ENCODE measurements around the gene IRX6.

The IRX6 gene

DNA sequence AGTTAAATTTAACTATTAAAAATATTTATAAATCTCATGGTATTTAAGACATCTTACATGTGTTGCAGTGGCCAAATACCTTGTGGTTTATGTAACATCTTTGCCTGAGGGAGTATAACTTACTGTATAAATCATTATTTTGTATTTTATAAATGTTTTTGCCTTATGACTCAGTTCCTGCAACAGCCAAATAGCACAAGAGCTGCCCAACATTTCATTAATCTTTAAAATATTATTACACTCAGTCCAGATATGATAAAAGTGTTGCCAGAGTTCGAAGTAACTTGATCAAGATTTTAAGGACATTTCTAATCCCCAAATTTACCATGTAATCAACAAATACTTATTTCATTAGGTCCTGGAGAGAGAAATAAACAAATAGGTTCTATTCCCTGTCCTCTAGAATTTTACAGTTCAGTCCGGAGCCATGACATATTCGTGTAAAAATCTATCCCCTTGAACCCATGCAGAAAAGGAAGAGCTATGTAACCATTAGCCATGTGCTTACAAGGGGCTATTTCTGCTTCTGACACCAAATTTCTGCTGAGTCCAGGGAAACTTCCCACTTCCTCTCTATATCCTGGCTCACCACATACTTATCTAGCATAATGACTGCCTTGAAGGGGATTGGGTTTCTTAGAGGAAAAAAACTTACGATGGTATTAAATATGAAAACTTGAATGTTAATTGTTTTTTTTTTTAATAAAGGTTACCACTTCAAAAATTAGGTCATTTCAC, 44.0 kb downstream of the IRX6 start:
- no peak for DNase-seq

DNA sequence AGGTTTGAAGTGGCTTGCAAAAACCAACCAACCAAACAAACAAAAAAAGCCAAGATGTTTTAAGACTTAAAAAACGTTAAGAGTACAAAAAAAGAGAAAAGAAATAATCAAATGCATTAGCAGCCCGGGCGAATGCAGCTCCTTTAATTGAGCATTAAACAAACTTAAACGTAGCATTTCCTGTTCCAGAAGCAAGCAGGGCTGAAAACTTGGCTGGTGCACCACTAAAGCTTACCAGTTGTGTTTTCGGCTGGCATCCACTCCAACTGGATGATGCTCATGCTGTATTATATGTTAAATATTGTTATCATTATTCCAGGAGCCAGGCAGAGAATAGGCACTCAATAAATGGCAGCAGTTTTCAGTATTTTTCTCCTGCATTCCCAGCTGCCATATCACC, 45.1 kb downstream of the IRX6 start:
- DNase-seq: no peak

DNA sequence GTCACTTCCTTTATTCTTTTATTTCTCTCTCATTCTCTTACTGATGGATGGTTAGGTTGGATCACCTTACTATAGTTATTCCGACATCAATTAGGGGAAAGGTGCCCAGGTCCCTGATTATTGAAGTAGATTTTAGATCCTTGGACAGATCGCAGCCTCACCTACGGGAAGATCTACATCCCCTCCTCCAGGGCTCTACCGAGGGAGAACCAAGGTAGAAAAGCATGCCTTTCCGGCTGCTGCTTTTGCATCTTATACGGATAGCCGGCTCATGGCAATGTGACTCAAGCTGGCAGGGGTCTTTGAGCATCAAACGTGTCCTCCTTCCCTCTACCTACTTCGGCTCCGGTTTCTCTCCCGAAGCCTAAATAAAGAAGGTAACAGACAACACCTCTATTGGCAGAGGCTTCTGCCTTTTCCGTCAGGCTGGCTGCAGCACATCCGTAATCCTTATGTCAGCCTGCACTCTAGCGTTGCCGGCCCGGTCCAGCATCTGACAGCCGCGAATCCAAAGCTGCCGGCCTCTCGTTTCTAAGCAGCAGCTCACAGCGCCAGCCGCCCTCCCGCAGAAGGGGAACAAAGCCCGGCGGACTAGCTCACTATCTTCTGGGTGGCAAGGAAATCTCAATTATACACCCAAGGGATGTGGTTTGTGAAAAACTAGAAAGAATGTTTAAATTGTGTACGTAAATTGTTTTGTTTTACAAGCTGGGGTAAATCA, 46.9 kb downstream of the IRX6 start:
- no peak for DNase-seq

DNA sequence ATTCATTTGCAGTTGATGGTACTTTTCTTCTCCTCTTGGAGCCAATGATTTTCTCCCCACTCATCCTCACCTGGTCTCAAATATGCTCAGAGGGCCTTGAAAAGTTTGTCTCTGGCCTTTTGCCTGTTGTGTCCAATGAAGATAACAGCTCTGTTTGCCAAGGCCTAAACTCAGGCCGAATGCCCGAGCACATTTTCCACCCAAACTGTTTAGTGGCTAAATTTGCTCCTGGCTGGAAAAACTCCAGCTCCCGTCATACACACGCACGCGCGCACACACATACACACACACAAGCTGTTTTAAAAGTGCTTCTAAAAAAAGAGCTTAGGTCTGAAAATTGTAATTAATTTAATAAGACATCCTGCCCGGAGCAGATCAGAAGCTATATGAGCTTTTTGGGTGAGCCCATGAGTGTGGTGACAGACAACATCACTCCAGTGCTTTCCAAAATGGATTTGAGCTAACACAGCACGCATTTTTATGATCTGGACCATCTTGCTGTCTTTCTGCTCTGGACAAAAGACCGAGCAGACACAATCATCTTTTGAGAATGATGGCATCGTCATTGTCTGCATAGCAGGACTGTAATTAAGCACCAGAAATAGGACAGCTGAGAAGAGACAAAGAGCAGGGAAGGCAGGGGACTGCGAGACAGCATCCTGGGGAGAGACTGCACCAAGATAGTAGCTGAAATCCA, 48.9 kb downstream of the IRX6 start:
- DNase-seq: no peak

DNA sequence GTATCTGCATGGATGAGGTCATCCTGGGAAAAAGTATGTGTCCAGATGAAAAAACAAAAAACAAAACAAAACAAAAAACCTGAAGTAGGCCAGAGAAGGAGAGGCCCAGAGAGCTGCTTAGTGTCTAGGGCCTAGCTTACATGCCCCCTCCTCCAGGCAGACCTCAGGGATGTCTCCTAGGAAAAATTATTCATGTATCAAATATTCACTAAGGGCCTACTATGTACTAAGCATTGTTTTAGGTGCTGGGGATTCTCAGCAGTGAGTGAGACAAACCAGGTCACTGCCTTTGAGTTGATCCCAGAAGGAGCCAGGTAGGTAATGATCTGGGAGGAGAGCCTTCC, 49.5 kb downstream of the IRX6 start:
- DNase-seq: no peak

DNA sequence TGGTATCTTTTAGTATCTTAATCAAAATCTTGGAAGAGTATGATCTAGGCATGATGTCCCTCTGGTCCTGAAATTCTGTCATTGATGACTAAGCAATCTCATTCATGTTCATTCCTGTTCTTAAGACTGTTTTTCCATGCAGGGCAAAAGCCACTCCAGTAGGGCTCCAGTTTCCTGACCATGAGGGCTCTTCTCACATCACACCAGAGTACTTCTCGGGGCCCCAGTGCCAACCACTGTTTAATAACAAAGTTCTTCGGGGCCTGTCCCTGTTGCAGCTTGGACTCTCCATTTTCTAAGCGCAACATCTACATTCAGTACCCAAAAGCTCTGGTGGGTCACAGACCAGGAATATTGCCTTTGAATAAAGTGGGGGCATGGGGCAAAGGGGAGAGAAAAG, 52.0 kb downstream of the IRX6 start:
- no peak for DNase-seq

DNA sequence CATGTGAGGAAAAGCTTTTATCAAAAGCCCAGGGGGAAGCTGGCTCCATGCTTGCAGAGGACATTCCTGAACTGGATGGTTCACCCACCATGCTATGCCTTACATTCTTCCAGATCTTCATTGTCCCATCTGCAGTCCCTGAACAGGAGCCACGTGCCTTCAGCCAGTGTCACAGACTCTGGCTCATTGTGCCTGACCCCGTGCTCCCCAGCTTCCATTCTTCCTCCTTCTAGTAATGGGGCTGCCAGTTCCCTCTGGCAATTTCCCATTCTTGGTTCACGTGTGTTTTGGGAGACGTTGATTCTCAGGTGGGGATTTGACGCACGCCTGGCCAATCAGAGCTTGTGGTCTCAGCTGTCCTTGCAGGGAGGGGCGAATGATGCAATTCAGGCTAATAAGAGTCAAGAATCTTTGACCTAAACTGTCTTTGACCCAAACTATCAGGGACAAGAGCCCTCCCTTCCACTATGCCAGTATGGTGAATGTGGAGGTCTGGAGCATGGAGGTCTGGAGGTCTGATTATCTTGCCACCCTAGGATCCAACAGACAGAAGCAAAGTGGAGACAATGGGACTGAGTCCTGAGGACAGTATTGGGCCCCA, 52.7 kb downstream of the IRX6 start:
- no peak for DNase-seq

DNA sequence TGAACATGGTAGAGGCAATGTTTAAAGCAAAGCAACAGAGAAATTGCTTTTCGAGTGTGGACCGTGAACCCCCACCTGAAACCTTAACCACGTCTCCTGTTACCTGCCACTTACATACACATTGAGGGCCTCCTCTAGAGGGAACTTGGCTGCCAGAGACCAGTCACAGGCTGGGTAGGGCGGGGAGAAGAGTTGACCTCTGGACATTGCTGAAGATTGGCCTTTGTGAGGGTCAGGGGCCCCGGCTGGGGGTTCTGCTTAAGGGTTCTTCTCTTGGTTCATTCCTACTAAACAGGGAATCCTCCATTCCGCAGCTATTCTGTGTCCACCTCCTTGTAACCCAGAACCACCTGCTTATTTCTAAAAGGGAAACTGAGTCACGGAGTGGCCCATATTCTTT, 53.8 kb downstream of the IRX6 start:
- no peak for DNase-seq

DNA sequence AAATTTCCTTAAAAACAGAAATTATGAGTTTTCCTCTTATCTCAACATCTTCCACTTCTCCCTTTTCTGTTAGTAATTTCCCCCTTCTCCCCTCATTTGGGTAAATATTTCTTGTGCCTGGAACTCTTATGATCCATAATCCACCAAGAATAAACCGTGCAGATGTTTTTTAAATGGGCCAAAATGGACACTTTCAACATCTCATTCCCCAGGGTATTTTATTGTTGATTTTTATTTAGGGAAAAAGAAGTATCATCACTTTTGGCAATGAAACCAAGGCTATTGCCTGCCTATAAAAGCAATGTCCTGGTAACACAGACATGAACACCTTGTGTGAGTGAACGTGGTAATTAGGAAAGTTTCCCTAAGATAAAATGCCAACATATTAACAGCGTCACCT, 54.6 kb downstream of the IRX6 start:
- DNase-seq: no peak

DNA sequence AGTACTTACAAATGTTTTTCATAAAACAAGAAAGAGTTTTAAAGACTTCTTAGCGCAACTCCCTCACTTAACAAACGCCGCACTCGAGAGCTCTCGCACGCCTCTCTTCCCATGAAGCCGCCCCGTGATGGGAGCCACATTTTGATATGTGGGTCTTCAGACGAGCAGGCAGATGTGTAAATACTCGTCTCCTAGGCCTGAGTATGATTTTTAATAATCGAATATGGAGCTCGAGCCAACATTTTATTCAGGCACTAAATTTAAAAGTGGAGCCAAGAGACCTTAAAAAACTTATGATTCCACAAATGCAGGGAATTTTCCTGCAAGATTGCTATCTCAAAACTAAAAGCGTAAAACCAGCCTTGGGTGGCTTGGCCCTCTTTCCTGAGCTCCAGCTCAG, 55.4 kb downstream of the IRX6 start:
- no peak for DNase-seq

DNA sequence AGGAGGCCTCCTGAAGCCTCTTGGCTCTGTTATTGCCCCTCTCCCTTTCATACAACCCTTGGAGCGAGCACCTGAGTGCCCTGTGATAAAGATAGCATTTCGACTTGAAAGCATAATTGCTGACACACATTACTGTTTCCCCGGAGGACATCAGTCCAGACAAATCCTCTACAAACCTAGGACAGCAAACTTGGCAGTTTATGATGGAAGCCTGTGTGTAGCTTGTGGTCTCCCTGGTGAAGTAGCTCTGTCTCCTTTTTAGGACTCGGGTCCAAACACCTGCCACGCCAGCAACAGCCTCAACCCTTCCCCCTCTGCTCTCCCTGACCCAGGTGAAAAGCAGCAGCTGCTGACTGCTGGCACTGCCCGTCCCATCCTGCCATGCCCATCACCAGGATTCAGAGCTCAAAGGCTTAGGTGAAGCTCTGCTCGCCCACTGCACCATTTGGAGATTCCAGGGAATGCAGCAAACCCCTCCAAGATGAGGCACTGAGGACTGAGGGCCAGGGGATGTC, 55.9 kb downstream of the IRX6 start:
- DNase-seq: no peak
